ENCODE results near the gene GSTA3.
"Not testable (repeated sequence)": the region's sequence is repeated elsewhere in the genome, so short reads cannot be mapped to it uniquely, and the experiment has no call there.

The GSTA3 gene

GRCh38 chr6:52918027-52918686 is 8.7 kb upstream of the GSTA3 start:
- H3K36me3 ChIP-seq (ENCODE audit: control insufficient read depth, insufficient read depth, low read length); H3K27ac ChIP-seq (ENCODE audit: insufficient read depth, low read length, poor library complexity, severe bottlenecking); H3K9me3 ChIP-seq (ENCODE audit: control insufficient read depth, low read length); H3K4me3 ChIP-seq (ENCODE audit: insufficient read depth, low read depth, low read length, poor library complexity, severe bottlenecking); DNase-seq; H3K27me3 ChIP-seq (replicated peaks; ENCODE audit: control insufficient read depth, insufficient read depth, low read length, poor library complexity, severe bottlenecking); H3K4me1 ChIP-seq (ENCODE audit: control insufficient read depth, insufficient read depth, low read length, poor library complexity, severe bottlenecking): not testable (repeated sequence)

DNA sequence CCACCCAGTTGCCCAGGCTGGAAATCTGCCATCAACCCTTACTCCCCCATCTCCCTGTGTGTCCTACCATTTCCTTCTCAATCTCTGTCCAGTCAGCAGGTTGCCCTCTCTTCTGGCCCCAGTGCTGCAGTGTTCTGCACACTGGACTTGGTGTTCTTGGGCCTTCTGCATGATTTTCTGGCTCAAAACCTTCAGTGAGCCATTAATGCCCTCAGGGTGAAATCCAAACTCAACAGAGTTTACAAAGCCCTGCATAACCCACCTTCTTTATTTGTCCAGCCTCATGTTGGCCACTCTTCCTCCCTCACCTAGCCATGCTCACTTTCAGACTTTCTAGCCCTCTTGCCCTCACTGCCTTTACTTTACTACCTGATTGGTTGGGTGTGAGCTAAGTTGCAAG is 5.0 kb upstream of the GSTA3 start:
- Histone ChIP-seq H3K4me1 (ENCODE audit: control insufficient read depth, insufficient read depth, low read length, poor library complexity, severe bottlenecking) (no peaks in the 10 kb centered on the region), H3K27ac (ENCODE audit: insufficient read depth, low read length, poor library complexity, severe bottlenecking) (no peak overlapping the region), H3K36me3 (ENCODE audit: control insufficient read depth, insufficient read depth, low read length) (no peaks in the 10 kb centered on the region), H3K4me3 (ENCODE audit: insufficient read depth, low read depth, low read length, poor library complexity, severe bottlenecking) (no peak overlapping the region), H3K27me3 (replicated peaks; ENCODE audit: control insufficient read depth, insufficient read depth, low read length, poor library complexity, severe bottlenecking) (no peaks in the 10 kb centered on the region), H3K9me3 (ENCODE audit: control insufficient read depth, low read length) (no peaks in the 10 kb centered on the region)
- no peak for DNase-seq

GRCh38 chr6:52910091-52910490 is 593 bp upstream of the GSTA3 start:
- Histone ChIP-seq H3K27me3 (replicated peaks; ENCODE audit: control insufficient read depth, insufficient read depth, low read length, poor library complexity, severe bottlenecking) (no peaks in the 10 kb centered on the region), H3K36me3 (ENCODE audit: control insufficient read depth, insufficient read depth, low read length) (no peaks in the 10 kb centered on the region), H3K9me3 (ENCODE audit: control insufficient read depth, low read length) (no peaks in the 10 kb centered on the region), H3K4me1 (ENCODE audit: control insufficient read depth, insufficient read depth, low read length, poor library complexity, severe bottlenecking) (no peaks in the 10 kb centered on the region), H3K27ac (ENCODE audit: insufficient read depth, low read length, poor library complexity, severe bottlenecking) (no peak overlapping the region), H3K4me3 (ENCODE audit: insufficient read depth, low read depth, low read length, poor library complexity, severe bottlenecking) (no peak overlapping the region)
- no peak for DNase-seq

DNA sequence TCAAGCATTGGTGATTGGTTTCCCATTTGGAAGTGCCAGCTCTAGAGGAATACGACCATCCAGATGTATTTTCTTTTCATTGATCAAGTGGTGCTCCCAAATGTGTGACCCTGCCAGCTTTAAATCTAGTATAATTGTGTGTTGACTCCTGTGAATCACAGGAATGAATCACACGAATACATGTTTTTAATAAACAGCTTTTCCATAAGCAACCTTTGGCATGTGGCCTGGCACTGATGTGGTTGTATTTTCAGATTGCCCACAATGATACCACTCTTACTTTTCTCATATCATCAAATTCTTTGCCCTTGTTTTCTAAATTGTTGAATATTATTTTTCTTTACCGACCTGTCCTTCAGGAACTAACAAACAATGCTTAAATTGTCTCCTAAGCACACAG is 367 bp downstream of the GSTA3 start:
- Histone ChIP-seq H3K27ac (ENCODE audit: insufficient read depth, low read length, poor library complexity, severe bottlenecking) (no peak overlapping the region), H3K4me1 (ENCODE audit: control insufficient read depth, insufficient read depth, low read length, poor library complexity, severe bottlenecking) (no peaks in the 10 kb centered on the region), H3K4me3 (ENCODE audit: insufficient read depth, low read depth, low read length, poor library complexity, severe bottlenecking) (no peak overlapping the region), H3K9me3 (ENCODE audit: control insufficient read depth, low read length) (no peaks in the 10 kb centered on the region), H3K36me3 (ENCODE audit: control insufficient read depth, insufficient read depth, low read length) (no peaks in the 10 kb centered on the region), H3K27me3 (replicated peaks; ENCODE audit: control insufficient read depth, insufficient read depth, low read length, poor library complexity, severe bottlenecking) (no peaks in the 10 kb centered on the region)
- no peak for DNase-seq

DNA sequence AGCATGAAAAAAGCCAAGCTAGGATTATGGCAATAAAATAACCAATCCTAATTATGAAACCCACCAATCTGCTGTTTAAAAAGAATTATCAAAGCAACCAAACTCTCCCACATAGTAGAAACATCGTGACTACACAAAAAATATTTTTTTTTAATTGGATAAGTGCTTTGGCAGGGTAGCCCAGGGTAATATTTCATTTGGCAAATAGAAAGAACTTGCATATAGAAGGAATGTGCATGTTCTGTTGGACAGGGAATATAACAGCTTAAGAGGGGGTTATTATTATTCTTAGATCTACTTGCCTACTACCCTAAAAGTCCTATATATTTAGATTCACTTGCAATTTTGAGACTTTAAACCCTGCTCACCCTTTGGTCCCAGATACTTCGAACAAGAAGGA is 972 bp downstream of the GSTA3 start:
- no peaks in the 10 kb centered on the region for H3K9me3 ChIP-seq (ENCODE audit: control insufficient read depth, low read length)
- no peaks in the 10 kb centered on the region for H3K36me3 ChIP-seq (ENCODE audit: control insufficient read depth, insufficient read depth, low read length)
- no peaks in the 10 kb centered on the region for H3K4me1 ChIP-seq (ENCODE audit: control insufficient read depth, insufficient read depth, low read length, poor library complexity, severe bottlenecking)
- H3K4me3 ChIP-seq (ENCODE audit: insufficient read depth, low read depth, low read length, poor library complexity, severe bottlenecking): no peak overlapping the region
- no peak overlapping the region for H3K27ac ChIP-seq (ENCODE audit: insufficient read depth, low read length, poor library complexity, severe bottlenecking)
- no peaks in the 10 kb centered on the region for H3K27me3 ChIP-seq (replicated peaks; ENCODE audit: control insufficient read depth, insufficient read depth, low read length, poor library complexity, severe bottlenecking)
- no peak for DNase-seq

DNA sequence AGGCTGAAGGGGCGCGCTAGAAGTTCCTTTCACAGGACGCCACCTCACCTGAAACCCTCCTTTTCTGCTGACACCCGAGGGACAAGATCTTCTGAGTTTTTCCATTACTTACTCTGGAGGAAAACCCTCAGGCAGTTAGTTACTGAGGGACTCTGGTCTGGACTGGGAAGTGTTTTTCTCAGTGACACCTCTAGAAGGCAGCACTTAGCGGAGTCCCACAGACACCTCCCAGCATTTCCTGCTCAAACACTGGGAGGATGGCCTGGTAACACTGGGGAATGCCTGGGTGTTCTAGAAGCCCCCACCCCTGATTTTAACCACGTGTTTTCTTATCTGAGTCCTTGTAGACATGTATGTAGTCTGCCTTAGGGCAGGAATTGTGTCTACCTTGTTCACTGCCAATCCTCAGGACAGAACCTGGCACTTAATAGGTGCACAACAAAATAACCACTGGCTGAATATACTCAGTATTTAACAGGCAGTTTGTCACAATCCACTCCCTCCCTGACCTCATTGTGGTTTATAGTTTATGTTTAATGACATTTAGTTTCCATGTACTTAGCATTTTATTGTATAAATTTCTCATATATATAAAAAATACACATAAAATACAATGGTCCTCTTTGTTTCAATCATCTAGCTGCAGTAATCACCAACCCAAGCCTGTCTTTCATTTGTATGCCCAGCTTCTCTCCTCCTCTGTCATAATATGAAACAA is 4.8 kb downstream of the GSTA3 start:
- H3K27me3 ChIP-seq (replicated peaks; ENCODE audit: control insufficient read depth, insufficient read depth, low read length, poor library complexity, severe bottlenecking): no peaks in the 10 kb centered on the region
- DNase-seq: no peak
- H3K36me3 ChIP-seq (ENCODE audit: control insufficient read depth, insufficient read depth, low read length): no peaks in the 10 kb centered on the region
- H3K9me3 ChIP-seq (ENCODE audit: control insufficient read depth, low read length): no peaks in the 10 kb centered on the region
- no peak overlapping the region for H3K4me3 ChIP-seq (ENCODE audit: insufficient read depth, low read depth, low read length, poor library complexity, severe bottlenecking)
- H3K4me1 ChIP-seq (ENCODE audit: control insufficient read depth, insufficient read depth, low read length, poor library complexity, severe bottlenecking): no peaks in the 10 kb centered on the region
- H3K27ac ChIP-seq (ENCODE audit: insufficient read depth, low read length, poor library complexity, severe bottlenecking): no peak overlapping the region

GRCh38 chr6:52900536-52900935 is 9.0 kb downstream of the GSTA3 start:
- H3K4me1 ChIP-seq (ENCODE audit: control insufficient read depth, insufficient read depth, low read length, poor library complexity, severe bottlenecking): no peaks in the 10 kb centered on the region
- no peaks in the 10 kb centered on the region for H3K9me3 ChIP-seq (ENCODE audit: control insufficient read depth, low read length)
- no peak for DNase-seq
- H3K27me3 ChIP-seq (replicated peaks; ENCODE audit: control insufficient read depth, insufficient read depth, low read length, poor library complexity, severe bottlenecking): no peaks in the 10 kb centered on the region
- H3K27ac ChIP-seq (ENCODE audit: insufficient read depth, low read length, poor library complexity, severe bottlenecking): no peak overlapping the region
- no peak overlapping the region for H3K4me3 ChIP-seq (ENCODE audit: insufficient read depth, low read depth, low read length, poor library complexity, severe bottlenecking)
- no peaks in the 10 kb centered on the region for H3K36me3 ChIP-seq (ENCODE audit: control insufficient read depth, insufficient read depth, low read length)

- not testable (repeated sequence) for H3K27ac ChIP-seq (ENCODE audit: insufficient read depth, low read length, poor library complexity, severe bottlenecking); H3K27me3 ChIP-seq (replicated peaks; ENCODE audit: control insufficient read depth, insufficient read depth, low read length, poor library complexity, severe bottlenecking); DNase-seq; H3K4me3 ChIP-seq (ENCODE audit: insufficient read depth, low read depth, low read length, poor library complexity, severe bottlenecking); H3K4me1 ChIP-seq (ENCODE audit: control insufficient read depth, insufficient read depth, low read length, poor library complexity, severe bottlenecking); H3K9me3 ChIP-seq (ENCODE audit: control insufficient read depth, low read length); H3K36me3 ChIP-seq (ENCODE audit: control insufficient read depth, insufficient read depth, low read length)
Observed at GRCh38 chr6:52895790-52896189, 13.7 kb downstream of the GSTA3 start.

DNA sequence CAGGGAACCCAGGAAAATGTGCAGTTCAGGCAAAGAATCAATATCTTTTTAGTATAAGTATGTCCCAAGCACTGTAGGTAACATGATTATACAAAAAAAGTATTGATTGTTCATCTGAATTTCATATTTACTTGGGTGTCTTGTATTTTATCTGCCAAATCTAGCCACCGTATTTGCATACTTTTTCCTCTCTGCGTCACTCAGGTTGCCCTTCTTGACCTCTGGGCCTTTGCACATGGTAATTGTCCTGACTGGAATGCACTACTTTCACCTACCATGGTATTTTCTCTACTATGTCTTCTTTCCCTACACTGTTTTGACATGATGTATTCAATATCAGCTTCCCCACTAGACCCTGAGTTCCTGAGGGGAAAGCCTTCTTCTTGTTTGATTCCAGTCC is 15.2 kb downstream of the GSTA3 start:
- no peaks in the 10 kb centered on the region for H3K4me1 ChIP-seq (ENCODE audit: control insufficient read depth, insufficient read depth, low read length, poor library complexity, severe bottlenecking)
- H3K36me3 ChIP-seq (ENCODE audit: control insufficient read depth, insufficient read depth, low read length): no peaks in the 10 kb centered on the region
- H3K9me3 ChIP-seq (ENCODE audit: control insufficient read depth, low read length): no peaks in the 10 kb centered on the region
- H3K27me3 ChIP-seq (replicated peaks; ENCODE audit: control insufficient read depth, insufficient read depth, low read length, poor library complexity, severe bottlenecking): no peaks in the 10 kb centered on the region
- H3K4me3 ChIP-seq (ENCODE audit: insufficient read depth, low read depth, low read length, poor library complexity, severe bottlenecking): no peak overlapping the region
- no peak overlapping the region for H3K27ac ChIP-seq (ENCODE audit: insufficient read depth, low read length, poor library complexity, severe bottlenecking)
- DNase-seq: no peak

DNA sequence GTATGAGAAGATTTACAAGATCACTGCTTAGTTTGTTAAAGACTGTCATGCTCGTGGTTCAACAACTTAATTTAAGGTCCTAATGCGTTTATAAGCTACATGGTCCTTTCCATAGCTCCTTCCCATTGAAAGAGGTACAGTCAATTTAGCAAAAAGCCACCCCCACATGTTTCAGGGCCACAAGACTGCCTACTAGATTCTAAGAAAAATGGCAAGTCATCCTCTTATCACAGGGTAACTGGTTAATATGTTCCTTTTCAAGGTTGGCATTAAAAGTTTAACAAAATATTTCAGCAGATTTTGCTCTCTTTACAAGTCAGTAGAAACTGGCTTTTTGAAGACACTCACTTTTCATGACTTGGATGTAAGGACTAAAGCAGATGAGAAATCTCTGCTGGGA is 15.7 kb downstream of the GSTA3 start:
- H3K4me1 ChIP-seq (ENCODE audit: control insufficient read depth, insufficient read depth, low read length, poor library complexity, severe bottlenecking): no peaks in the 10 kb centered on the region
- no peaks in the 10 kb centered on the region for H3K36me3 ChIP-seq (ENCODE audit: control insufficient read depth, insufficient read depth, low read length)
- H3K27me3 ChIP-seq (replicated peaks; ENCODE audit: control insufficient read depth, insufficient read depth, low read length, poor library complexity, severe bottlenecking): no peaks in the 10 kb centered on the region
- no peak overlapping the region for H3K27ac ChIP-seq (ENCODE audit: insufficient read depth, low read length, poor library complexity, severe bottlenecking)
- H3K9me3 ChIP-seq (ENCODE audit: control insufficient read depth, low read length): no peaks in the 10 kb centered on the region
- H3K4me3 ChIP-seq (ENCODE audit: insufficient read depth, low read depth, low read length, poor library complexity, severe bottlenecking): no peak overlapping the region
- no peak for DNase-seq

Measured in effector memory CD4-positive, alpha-beta T cell (primary cell).